ENCODE data around the gene LMBRD2.

DNA sequence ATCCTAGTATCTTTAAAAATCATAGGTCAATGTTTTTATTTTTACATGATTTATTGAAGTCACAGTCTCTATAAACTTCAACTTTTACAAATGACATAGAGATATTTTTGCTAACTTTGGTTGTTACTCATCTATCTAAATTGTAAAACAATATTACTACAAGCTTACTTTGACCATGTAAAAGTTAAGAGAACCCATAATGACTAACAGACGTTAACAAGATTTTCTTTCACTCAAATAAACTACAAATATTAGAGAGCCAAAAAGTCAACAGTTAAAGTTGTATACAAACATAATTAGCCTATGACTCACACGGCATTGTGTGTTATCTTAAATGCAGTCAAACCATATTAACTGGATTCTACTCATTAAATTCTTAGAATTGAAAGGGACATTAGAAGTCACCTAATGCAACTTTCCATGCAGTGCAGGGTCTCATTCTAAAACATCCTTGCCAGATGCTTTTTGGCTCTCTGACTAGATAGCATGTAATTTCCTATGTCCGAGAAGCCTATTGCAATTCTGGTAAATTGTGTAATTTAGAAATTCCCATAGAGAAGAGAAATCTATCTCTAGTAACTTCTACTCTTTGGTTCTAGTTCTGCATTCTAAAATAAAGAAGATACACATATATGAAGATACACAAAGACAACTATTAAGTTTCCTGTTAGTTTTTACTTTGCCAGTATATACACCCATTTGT is 42.8 kb downstream of the LMBRD2 start:
- TF ChIP-seq EZH2 (IDR thresholded peaks at IDR 0.05; ENCODE audit: low read length), result no peak
- TF ChIP-seq, protein P1, sequence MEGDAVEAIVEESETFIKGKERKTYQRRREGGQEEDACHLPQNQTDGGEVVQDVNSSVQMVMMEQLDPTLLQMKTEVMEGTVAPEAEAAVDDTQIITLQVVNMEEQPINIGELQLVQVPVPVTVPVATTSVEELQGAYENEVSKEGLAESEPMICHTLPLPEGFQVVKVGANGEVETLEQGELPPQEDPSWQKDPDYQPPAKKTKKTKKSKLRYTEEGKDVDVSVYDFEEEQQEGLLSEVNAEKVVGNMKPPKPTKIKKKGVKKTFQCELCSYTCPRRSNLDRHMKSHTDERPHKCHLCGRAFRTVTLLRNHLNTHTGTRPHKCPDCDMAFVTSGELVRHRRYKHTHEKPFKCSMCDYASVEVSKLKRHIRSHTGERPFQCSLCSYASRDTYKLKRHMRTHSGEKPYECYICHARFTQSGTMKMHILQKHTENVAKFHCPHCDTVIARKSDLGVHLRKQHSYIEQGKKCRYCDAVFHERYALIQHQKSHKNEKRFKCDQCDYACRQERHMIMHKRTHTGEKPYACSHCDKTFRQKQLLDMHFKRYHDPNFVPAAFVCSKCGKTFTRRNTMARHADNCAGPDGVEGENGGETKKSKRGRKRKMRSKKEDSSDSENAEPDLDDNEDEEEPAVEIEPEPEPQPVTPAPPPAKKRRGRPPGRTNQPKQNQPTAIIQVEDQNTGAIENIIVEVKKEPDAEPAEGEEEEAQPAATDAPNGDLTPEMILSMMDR (optimal IDR thresholded peaks at IDR 0.05 in 1 of 3, IDR thresholded peaks at IDR 0.05 in 1 of 3, conservative IDR thresholded peaks at IDR 0.05 in 1 of 3; ENCODE audit: extremely low read depth in 1 of 3, insufficient read depth in 2 of 3, low read length in 3 of 3), result no peak

Data from keratinocyte (primary cell).